HG03196 (cell line): ENCODE data around the gene BSG.
"Not testable (repeated sequence)": the region's sequence is repeated elsewhere in the genome, so short reads cannot be mapped to it uniquely, and the experiment has no call there.

Experiments used
- ATAC-seq: cut with Tn5 transposase; IDR thresholded peaks from one replicate; pipeline ENCODE4 v1.9.1; 2021; ENCODE audit not compliant: unreplicated experiment

The BSG gene

DNA sequence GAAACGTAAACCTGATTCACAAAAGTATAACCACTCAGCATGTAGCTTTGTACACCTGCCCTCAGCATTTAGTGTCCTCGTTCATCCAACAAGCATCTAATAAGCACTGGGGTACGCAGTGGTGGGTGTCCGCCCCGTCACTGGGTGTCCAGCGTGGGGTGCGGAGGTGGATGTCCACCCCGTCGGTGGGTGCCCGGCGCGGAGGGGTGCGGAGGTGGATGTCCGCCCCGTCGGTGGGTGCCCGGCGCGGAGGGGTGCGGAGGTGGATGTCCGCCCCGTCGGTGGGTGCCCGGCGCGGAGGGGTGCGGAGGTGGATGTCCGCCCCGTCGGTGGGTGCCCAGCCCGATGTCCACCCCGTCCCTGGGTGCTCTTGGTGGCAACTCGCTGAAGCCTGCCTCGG is 12.8 kb downstream of the BSG start:
- not testable (repeated sequence) for ATAC-seq

DNA sequence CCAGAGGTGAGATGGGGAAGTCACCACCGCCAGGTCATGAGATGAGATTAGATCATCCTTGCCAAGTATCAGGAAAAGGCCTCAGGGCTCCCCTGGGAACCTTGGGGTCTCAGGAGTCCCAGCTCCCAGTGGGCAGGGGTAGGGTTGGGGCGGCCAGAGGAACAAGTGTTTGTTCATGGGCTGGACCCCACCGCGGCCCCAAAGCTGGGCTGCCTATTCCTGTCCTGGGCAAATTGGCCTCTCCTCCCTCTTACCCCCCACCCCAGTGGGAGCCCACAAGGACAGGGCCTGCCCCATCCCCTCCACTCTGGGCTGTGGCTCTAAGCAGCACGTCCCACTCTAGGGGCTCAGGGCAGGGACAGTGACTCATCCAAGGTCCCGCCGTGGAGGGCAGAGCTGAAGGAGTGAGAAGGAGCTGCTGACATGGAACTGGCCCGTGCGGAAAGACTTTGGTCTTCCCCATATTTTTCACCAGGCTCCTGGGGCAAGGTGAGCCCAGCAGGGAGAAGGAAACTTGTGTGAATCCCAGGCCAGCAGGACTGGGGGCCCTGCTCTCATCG is 13.2 kb downstream of the BSG start:
- no peak for ATAC-seq

DNA sequence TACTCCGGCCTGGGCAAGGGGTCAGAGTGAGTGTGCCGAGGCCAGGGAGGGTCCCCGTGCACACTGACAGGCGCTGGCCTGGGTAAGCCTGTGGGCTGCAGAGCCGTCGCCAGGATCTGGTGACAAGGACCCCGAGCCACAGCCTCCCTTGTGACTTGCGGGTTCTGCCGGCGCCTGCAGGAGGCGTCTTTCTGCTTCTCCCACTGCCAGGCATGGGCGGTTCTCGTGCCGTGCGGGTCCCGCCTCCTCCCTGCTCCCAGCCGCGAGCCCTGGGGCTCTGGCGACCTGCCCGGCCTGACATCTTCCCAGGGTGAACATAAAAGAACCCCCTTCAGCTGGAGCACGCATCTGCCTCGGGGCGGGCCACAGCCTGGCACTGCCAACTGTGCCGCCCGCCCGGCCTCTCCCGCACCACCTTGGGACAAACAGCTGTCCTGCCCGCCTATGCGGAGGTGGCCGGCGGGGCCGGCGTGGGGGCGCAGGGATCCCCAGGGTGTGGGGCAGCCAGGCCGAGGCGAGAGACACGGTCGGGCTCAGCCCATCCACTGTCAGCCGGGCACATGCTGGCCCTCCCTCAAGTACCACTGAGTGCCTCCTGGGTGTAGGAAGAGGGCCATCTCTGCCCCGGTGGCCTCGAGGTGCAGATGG is 15.8 kb downstream of the BSG start:
- no peak for ATAC-seq

DNA sequence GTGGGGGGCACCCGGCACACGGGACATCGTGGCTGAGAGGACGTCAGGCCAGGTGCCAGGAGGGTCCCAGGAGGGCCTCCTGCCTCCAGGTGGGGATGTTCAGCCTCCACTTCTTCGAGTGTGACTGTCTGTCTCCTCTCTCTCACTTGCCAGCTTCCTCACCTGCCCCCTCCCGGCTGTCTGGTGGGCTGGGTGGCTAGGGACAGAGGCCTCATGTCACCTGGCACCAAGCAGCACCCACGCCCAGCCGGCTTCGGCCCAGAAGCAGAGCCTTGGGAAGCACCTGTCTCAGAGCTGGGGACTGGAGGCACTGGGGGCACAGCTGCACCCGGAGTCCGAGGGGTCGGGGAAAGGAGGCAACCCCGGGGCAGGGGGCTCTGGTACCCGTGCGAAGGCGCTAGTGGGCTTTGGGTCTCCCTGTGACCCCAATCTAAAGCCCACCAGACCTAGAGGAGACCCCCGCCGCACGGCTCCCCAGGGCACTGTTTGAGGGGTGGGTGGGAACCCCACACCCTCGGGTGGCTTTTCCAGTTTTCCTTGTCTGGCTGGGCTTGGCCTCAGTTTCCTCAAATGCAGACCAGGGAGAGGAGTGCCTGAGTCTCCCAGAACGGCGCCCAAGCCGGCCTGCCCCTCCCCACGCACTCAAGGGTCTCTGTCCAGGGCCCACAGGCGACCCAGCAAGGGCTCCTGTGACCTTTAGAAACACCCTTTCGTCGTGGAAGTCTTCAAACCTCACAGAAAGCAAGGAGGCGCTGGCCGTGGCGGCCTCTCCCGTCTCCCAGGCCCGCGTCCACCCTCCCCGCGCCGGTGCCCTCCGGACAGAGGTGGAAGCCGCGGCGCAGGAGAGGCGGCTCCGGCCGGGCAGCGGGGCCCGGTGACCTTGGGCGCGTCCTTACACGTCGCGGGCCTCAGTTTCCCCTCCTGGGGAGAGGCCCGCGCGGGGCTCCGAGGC is 16.6 kb downstream of the BSG start:
- ATAC-seq, result no peak

DNA sequence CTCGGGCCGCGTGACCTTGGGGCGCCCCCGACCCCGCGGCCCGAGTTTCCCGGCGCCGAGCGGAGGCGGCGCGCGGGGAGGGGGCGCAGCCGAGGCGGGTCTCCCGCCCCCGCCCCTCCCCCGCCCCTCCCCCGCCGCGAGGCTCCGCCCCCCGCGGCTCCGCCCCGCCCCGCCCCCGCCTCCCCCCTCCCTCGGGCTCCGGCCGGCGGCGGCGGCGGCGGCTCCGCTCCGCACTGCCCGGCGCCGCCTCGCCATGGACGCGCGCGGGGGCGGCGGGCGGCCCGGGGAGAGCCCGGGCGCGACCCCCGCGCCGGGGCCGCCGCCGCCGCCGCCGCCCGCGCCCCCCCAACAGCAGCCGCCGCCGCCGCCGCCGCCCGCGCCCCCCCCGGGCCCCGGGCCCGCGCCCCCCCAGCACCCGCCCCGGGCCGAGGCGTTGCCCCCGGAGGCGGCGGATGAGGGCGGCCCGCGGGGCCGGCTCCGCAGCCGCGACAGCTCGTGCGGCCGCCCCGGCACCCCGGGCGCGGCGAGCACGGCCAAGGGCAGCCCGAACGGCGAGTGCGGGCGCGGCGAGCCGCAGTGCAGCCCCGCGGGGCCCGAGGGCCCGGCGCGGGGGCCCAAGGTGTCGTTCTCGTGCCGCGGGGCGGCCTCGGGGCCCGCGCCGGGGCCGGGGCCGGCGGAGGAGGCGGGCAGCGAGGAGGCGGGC is 17.4 kb downstream of the BSG start, which contains the start of gene HCN2:
Gene HCN2 (plus strand): TSS at position 189 of the 703 bp plus-strand sequence. CDS start 65 bp downstream, at position 254.
- no peak for ATAC-seq

DNA sequence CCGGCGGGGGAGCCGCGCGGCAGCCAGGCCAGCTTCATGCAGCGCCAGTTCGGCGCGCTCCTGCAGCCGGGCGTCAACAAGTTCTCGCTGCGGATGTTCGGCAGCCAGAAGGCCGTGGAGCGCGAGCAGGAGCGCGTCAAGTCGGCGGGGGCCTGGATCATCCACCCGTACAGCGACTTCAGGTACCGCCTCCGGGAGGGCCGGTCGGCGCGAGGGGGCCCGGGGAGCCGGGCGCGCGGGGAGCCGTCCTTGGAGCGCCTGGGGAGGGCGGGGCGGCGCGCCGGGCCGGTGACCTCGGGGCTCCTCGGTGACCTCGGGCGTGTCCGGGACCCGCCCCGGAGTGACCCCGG is 18.0 kb downstream of the BSG start:
- ATAC-seq, result no peak

DNA sequence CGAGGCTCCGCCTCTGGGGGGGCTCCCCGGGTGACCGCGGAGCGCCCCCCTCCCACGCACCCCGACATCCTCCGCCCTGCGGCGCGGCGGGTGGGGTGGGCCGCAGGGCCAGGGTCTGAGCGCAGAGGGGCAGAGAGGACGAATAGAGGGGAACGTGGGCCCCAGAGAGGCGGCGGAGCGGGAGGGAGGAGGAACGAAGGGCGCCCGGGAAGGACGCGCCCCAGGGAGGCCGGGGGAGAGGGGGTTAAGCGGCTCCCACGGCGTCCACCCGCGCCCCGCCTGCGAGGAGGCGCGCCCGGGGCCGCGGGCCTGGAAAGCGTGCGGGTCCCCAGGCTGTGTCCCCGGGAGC is 18.3 kb downstream of the BSG start:
- ATAC-seq, result no peak

DNA sequence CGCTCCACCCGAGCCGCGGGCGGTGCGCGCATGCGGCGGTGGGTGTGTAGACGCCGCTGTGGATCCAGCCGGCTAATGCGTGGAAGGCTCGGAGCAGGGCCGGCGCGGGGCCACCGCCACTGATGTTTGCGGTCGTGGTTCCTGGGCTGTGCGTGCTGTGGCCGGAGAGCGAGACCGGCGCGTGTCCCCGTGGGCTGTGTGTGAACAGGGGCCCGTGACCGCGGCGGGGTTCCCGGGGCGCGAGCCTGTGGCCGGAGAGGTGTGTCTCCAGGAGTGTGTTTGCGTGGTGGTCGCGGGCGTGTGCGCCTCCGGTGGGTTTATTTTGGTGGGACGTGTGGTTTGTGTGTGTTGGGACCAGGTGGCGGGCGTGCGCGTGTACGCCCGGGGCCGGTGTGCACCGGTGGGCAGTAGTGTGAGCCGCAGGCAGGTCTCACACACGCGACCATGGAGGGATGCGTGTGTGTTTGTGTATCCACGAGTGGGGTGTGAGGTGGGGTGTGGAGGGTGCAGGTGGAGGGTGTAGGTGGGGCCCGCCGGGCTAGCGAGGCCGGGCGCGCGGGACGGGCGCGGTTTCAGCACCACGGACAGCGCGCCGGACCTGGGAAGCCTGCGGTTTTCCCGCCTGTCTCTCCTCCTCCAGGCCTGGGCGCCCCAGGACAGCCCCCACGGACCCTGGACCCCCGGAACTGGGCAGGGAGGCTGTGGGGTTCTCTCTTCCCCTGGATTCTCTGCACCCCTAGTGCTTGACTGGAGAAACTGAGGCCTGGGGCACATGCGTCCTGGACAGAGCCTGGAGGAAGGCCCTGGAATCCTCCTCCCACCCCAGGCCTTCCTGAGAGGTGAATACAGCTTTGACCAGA is 18.9 kb downstream of the BSG start:
- ATAC-seq, result no peak

DNA sequence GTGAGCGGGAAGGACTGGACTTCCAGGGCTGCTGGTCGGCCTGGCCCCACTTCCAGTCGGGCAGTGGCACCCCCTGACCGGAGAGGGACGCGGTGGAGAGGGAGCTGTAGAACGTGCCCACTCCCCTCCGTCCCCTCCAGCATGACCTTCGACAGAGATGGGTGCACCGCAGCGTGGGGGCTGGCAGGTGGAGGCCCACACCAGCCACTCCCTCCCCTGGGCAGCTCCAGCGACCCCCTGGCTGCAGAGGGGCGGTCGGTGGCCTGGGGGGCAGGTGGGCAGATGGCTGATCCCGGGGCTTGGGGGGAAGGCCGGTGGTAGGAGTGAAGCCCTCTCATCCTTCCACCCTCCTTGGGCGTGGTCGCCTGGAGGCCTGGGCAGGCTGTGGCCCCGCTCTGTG is 19.7 kb downstream of the BSG start:
- ATAC-seq, result no peak

DNA sequence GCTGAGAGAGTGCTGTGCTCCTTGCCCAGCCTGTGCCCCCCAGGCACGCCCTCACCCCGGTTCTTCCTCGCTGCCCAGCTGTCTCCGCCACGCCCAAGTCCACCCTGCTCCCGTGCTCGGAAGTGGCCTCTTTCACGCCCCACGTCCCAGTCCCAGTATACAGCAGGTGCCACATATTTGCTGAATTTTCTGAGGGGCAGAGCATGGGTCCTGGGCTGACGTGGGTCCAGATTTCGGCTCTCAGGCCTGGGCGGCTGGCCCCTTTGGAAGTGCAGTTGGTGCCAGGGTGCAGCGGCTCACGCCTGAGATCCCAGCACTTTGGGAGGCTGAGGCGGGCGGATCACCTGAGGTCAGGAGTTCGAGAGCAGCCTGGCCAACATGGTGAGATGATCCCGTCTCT is 20.7 kb downstream of the BSG start:
- no peak for ATAC-seq

DNA sequence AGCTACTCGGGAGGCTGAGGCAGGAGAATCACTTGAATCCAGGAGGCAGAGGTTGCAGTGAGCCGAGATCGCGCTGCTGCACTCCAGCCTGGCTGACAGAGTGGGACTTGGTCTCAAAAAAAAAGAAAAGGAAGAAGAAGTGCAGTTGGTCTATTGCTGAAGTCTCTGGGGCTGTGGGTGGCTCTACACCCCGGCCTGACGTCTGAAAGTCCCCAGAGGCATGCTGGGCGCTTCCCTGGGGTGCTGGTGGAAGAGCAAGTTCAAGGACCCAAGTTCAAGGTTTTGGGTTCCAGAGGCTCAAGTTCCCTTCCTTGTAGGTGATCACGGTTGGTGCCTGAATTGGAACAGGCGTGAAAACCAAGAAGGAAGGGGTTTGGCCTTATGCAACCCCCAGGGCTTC is 21.1 kb downstream of the BSG start:
- no peak for ATAC-seq

DNA sequence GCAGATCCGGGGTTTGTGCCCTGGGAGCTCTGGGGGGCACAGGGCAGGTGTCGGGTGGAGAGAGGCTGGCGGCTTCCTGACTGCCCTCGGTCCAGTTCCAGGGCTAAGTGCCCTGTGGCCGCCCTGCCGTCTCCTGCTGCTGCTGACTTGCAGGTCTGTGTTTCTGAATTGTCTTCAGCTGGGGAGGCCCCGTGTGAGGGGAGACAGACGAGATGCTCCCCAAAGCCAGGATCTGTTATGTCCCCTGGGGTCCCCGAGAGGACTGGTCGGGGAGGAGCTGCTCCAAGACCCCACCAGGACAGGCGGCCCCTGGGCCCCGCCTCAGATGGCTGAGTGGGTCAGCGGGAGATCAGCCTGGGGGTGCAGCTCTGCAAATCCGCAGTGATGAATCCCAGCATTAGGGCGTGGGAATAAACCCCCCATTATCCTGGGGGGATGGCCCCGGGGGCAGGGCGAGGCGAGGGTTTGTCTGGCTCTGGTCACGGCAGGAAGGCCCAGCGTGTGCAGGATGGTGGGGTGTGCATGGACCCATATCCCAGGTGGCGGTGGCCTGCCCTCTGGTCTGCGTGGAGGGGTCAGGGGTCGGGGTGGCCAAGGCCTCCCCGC is 22.0 kb downstream of the BSG start:
- no peak for ATAC-seq

DNA sequence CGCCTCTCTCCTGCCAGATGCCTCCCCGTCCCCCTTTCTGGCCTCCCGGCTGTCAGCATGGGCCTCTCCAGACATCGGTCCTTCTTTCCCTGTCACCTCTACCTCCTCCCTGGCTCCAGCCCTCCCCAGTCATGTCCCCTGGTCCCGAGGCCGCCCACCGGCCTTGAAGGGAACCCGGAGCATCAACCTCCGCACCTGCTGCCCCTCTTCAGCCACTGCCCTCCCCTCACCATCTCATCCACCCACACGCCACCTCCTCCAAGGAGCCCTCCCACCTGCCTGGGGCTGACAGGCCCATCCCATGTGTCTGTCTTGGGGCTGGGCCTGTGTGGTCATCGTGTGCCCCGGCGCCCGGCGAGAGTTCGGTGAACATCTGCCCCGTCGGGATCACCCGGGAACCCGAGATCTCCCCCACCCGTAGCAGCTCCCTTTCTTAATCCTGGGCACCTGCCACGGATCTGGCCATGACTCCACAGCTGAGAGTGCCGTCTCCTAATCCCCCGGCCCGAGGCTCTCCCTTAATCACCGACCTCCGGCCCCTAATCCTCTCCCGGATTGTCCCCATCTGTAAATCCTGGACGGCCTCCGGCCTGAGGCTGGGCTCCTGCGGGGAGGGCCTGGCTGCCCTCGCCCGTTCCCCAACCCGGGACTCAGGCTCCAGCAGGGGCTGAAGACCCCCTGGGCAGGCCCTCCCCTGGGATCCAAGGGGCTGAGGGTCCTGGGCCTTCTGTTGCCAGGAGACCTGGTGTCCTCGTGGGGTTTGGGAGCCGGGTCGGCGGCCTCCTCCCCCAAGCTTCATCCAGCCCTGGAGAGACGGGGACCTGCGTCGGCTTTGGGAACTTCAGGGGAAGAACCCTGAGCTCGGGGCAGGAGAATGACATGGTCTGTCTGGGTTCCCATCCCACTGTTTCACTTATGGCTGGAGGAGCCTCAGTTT is 23.2 kb downstream of the BSG start:
- no peak for ATAC-seq

DNA sequence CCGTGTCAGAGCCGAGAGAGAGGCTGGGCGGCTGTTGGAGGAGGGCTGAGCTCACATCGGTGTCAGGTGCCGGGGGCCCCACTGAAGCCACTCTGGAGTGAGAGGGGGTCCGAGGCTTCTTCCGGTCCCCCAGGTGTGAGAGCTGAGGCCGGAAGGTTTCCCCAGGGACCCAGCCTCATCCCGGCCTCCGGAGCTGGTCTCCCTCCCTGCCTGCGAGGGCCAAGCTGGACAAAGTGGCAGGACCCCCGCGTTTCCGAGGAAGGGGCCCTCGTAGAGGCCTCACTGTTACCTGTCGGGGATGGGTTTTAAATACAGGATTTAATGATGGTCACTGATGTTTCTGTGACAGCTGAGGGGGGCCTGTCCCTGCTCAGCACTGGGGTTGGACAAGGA is 23.9 kb downstream of the BSG start:
- ATAC-seq, result no peak

DNA sequence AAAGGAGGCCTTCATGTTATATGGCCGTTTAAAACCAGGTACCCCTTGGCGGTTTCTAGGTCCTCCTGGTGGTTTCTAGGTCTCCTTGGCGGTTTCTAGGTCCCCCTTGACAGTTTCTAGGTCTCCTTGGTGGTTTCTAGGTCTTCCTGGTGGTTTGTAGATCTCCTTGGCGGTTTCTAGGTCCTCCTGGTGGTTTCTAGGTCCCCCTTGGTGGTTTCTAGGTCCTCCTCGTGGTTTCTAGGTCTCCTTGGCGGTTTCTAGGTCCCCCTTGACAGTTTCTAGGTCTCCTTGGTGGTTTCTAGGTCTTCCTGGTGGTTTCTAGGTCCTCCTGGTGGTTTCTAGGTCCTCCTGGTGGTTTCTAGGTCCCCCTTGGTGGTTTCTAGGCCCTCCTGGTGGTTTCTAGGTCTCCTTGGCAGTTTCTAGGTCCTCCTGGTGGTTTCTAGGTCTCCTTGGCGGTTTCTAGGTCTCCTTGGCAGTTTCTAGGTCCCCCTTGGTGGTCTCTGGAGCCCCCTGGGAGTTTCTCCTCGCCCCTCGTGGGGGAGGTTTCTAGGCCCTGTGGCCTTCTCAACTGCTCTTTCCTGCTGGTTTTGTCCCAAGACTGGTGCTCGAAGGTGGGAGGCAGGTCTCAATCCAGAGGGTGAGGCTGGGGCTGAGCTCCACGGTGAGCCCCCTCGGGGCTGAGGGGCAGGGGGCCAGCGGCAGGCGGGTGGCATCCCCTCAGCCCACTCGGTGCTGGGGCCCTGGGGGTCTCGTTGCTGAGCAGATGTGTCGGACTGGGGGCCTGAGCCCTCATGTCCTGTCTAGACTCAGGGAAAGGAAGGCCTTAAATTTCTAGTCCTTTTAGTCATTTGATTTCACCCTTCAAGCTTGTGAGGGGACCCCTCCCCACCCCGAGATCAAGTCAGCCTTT is 25.3 kb downstream of the BSG start:
- no peak for ATAC-seq

DNA sequence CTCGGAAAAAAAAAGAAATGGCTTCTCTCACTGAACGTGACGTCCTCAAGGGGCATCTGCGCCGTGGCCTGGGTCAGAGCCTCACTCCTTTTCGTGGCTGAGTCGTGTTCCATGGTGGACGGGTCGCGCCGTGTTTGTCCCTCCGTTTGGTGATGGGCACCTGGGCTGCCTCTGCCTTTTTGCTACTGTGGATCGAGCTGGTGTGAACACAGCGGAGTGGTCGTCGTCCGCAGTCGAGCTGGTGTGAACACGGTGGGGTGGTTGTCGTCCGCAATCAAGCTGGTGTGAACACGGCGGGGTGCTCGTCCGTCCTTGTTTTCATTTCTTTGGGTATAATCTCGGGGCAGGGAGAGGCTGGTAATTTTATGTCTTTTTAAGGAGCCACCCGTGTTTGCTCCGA is 28.9 kb downstream of the BSG start:
- ATAC-seq, result no peak

DNA sequence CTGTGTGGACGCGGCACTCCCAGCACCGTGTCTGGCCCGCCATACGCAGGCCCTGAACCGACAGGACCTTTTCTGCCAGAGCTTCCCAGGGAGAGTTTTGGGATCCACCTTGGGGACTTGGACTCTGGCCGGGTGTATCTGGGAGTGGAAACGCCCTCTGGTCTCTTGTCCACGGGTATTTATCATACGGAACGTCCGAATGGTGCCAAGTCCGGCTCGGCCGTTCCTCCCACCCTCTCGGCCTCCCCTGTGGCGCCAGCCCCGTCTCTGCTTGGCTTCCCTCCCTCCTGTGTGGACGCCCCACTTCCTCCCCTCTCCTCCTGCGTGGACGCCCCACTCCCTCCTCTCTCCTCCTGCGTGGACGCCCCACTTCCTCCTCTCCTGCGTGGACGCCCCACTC is 29.4 kb downstream of the BSG start:
- ATAC-seq, result no peak
